Measurements from ENCODE around the gene NEK7. TPM values are rescaled to one million over a fixed set of nuclear protein-coding genes. Genes with fewer than 3 reads are reported as not detected.

The NEK7 gene
- total and polyA plus RNA-seq, 2 of the 8 experiments (the other 6 are each of a cell fraction or from before 2014, with no cell fraction given): 5.1 to 10.0 TPM

DNA sequence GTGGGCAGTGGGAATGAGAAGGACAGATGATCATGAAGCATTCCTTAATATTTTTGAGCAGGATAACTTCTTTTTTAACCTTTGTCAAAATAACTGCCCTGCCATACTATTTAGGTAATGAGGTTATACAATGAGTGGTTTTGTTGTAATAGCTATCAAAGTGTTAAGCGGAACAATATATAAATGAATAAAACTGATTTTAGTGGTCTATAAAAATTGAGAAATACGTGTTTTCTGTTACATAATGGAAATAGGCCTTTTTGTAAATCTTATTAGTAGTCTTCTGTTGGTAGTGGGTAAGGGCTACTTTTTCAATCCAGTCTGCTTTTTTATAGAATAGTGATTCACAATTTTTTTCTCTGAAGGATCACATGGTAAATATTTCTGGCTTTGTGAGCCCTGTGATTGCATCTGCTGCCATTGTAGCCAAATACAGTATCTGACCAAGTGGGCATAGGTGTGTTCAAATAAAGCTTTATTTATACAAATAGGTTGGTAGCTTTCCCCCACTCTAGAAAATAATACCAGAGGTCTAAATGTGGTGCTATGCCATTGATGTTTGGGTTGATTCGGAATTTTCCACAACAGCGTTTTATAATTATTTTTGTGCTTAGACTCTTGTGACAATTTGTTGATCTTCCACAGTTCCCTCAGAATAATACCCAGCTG is 4.3 kb downstream of the NEK7 start:
- DNase-seq (ENCODE audit: low read depth in 1 of 2, low spot score in 2 of 2): no peak
- no peak overlapping the region for H4K8ac ChIP-seq (ENCODE audit: extremely low read depth, insufficient read depth, low read length)
- no peak for FAIRE-seq
- H2AK5ac ChIP-seq (ENCODE audit: low read depth, low read length): no peak overlapping the region
- H4K91ac ChIP-seq (replicated peaks; ENCODE audit: insufficient read length, low read length): no peak overlapping the region
- H2BK12ac ChIP-seq (ENCODE audit: low read depth, low read length): no peak overlapping the region
- H3K79me2 ChIP-seq (ENCODE audit: control insufficient read depth in 1 of 2, insufficient read depth in 2 of 2, low read length in 2 of 2): peaks cover 5 to 75% of the 10 kb centered on the region in 2 experiments; a peak in 2 of 4 replicates
- peaks cover 0 to 14% (median 6%) of the 10 kb centered on the region in 4 experiments; a peak in 4 of 7 replicates for H3K4me1 ChIP-seq (replicated peaks in 1 of 4; ENCODE audit: control insufficient read depth in 3 of 4, insufficient read depth in 4 of 4, low read length in 3 of 4)
- H3K27me3 ChIP-seq (replicated peaks in 1 of 4; ENCODE audit: control insufficient read depth in 3 of 4, extremely low read depth in 1 of 4, insufficient read depth in 3 of 4, low read length in 3 of 4): no peaks in the 10 kb centered on the region
- no peak overlapping the region for H2BK120ac ChIP-seq (replicated peaks; ENCODE audit: low read depth, low read length)
- H3K36me3 ChIP-seq (ENCODE audit: control insufficient read depth in 2 of 4, insufficient read depth in 4 of 4, low read length in 3 of 4): no peaks in the 10 kb centered on the region
- 83% methylated on average over 4 of the region's 4 CpGs; no CpG with 5 or more reads in 1 of the 2 experiments for WGBS, 2 experiments (ENCODE audit: extremely low coverage in 1 of 2, insufficient coverage in 1 of 2, insufficient read length in 1 of 2, insufficient replicate concordance in 2 of 2, low coverage in 1 of 2, low lambda C conversion rate in 2 of 2, missing lambda C conversion rate in 1 of 2)
- H4K20me1 ChIP-seq (replicated peaks in 1 of 2; ENCODE audit: control insufficient read depth in 1 of 2, insufficient read depth in 2 of 2, low read length in 2 of 2): no peaks in the 10 kb centered on the region
- ChIA-PET CTCF (ENCODE audit: partially characterized antibody) (interaction anchor here (0.9 kb wide), 1 partner anchor 19 kb away, joined by 3 read pairs; no protein-coding TSS in a partner anchor), POLR2A (ENCODE audit: partially characterized antibody) (interaction anchor here (0.6 to 1.8 kb wide), 2 partner anchors 18 to 162 kb away, joined by 3 to 4 read pairs; no protein-coding TSS in a partner anchor)
- H3K14ac ChIP-seq (ENCODE audit: insufficient read length): no peak overlapping the region
- no peaks in the 10 kb centered on the region for H3K9me3 ChIP-seq (ENCODE audit: insufficient read depth in 2 of 2, low read depth in 1 of 2, low read length in 1 of 2)
- H3K9ac ChIP-seq (replicated peaks in 1 of 4; ENCODE audit: extremely low read depth in 1 of 4, low read depth in 3 of 4, low read length in 3 of 4): no peak overlapping the region
- no peak overlapping the region for H2BK15ac ChIP-seq (ENCODE audit: low read length)
- no peak overlapping the region for H4K5ac ChIP-seq (ENCODE audit: insufficient read length, low read depth, low read length)
- no peak overlapping the region for H3K27ac ChIP-seq (ENCODE audit: low read depth, low read length)
- H2AFZ ChIP-seq (ENCODE audit: low read length): no peak overlapping the region
- H3K4me3 ChIP-seq (ENCODE audit: extremely low read depth in 1 of 4, insufficient read depth in 2 of 4, low read depth in 3 of 4, low read length in 4 of 4): no peak overlapping the region
- no peak overlapping the region for H3K56ac ChIP-seq (replicated peaks; ENCODE audit: insufficient read length, low read depth, low read length)
- no peak overlapping the region for H3K4me2 ChIP-seq (ENCODE audit: insufficient read depth in 1 of 2, low read depth in 2 of 2, low read length in 2 of 2)
- H3K23ac ChIP-seq (ENCODE audit: insufficient read length): no peak overlapping the region
- no peak overlapping the region for H2BK5ac ChIP-seq (ENCODE audit: low read depth, low read length)
- H3K79me1 ChIP-seq (ENCODE audit: low read depth, low read length): peaks cover 3% of the 10 kb centered on the region; the same call in 1 of the 2 replicates
- peaks cover 8% of the 10 kb centered on the region; the same call in 1 of the 2 replicates for H3K23me2 ChIP-seq (ENCODE audit: low read depth, low read length)
- no peak overlapping the region for H2BK20ac ChIP-seq (ENCODE audit: low read length)
- H3K4ac ChIP-seq (replicated peaks; ENCODE audit: insufficient read length, low read depth, low read length): no peak overlapping the region
- H3K18ac ChIP-seq (ENCODE audit: extremely low read depth, low read length): no peak overlapping the region
- TF ChIP-seq RFX5 (IDR thresholded peaks at IDR 0.05; ENCODE audit: borderline replicate concordance, low read depth, low read length): no peak
- TF ChIP-seq SUZ12 (IDR thresholded peaks at IDR 0.05; ENCODE audit: low read length): no peak
- no peak for TF ChIP-seq TBP (IDR thresholded peaks at IDR 0.05; ENCODE audit: low read depth, low read length)
- no peak for TF ChIP-seq SAP30 (IDR thresholded peaks at IDR 0.05; ENCODE audit: insufficient read depth, insufficient replicate concordance, low read length)
- no peak for TF ChIP-seq NANOG (IDR thresholded peaks at IDR 0.05; ENCODE audit: insufficient read depth, low read depth, low read length, poor library complexity, severe bottlenecking)
- TF ChIP-seq EZH2 (IDR thresholded peaks at IDR 0.05; ENCODE audit: low read depth, low read length, severe bottlenecking): no peak
- TF ChIP-seq KDM5A (IDR thresholded peaks at IDR 0.05; ENCODE audit: low read length): no peak
- TF ChIP-seq POLR2A (IDR thresholded peaks at IDR 0.05; ENCODE audit: control extremely low read depth in 1 of 2, low read depth in 2 of 2, low read length in 2 of 2): no peak

Measured in H1 (cell line).